T-helper 2 cell treated with Interferon-gamma antibody and Interleukin-4, amounts not matched to agents 100 ng/mL and 5 ng/mL, for 36 hours (primary cell): ENCODE data around the gene KCTD16. TPM values are rescaled to one million over a fixed set of nuclear protein-coding genes. Genes with fewer than 3 reads are reported as not detected.

Experiments used
- intact Hi-C: fragments of 100-400 bp; cut with micrococcal nuclease; formaldehyde crosslinking; loops from one replicate; pipeline ENCODE4 v1.15.1; 2023
- total RNA-seq: library from RNA; stranded (reverse); gene quantifications from 2 replicates; pipeline ENCODE4 v1.2.3, GENCODE V29; 2022

The KCTD16 gene
- total RNA-seq: not detected in 2 replicates

DNA sequence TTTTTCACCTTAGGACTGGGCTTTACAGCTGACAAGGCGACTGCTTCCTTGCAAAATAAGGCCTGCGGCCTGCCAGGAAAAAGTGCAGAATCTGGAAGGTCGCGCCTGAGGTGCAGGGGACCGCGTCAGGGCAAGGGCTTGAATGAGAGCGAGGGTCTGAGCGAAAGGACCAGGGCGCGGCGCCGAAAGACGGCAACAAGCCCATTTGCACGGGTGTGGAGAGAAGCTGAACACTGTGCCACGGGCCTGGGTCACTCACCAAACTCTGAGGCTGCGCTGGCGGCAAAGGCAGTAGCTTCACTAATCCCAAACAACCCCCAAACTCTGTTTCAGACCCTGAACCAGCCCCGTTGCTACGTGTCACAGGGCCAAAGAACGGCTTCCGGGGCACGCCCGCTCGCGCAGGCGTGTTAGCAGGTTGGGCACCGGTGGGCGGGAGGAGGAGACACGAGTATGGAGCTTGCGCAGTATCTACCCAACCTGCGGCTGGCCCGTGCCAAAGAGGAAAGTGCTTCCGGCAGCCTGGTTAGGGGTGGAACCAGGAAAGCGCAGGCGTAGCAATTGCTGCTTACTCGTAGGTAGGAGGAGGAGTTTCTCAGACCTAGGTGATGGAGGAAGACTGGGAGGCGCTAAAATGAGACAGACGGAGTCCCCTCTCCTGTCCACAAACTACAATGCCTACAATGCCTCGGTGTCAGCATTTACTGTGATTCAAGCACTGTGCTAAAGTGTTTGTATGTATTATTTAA is at the start of gene KCTD16, which contains the start of gene YIPF5:
Gene KCTD16 (plus strand): TSS at position 598 of the 749 bp plus-strand sequence.
Gene YIPF5 (minus strand): TSS at position 384 of the 749 bp plus-strand sequence. CDS start 704 bp downstream, outside the sequence.
- intact Hi-C loops: loop anchor here (1.0 to 10.0 kb wide), 8 partner anchors 18 to 1816 kb away; no protein-coding TSS in a partner anchor

GRCh38 chr5:144121577-144121976 is 49.1 kb upstream of the KCTD16 start:
- intact Hi-C loops: no loop called here

GRCh38 chr5:144122081-144122480 is 48.6 kb upstream of the KCTD16 start:
- intact Hi-C loops: no loop called here

DNA sequence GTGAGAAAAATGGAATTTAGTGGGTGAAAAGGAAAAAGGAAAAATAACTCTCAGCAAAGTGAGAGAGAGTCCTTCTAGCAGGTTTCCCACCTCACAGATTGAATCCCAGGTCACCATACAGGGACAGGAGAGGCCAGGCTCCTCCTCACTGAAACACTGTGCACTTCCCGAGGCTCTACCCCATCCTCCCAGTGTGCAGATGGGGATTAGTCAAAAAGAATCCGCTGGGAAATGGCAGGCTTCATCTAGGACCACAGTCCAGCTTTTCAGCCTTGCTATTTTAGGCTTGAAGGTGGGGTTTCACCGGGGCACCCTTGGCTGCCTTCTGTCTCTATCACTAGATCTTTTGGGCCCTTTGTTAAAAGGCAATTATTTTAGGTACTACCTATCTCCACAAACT is 48.0 kb upstream of the KCTD16 start:
- intact Hi-C loops: no loop called here

GRCh38 chr5:144125163-144125726 is 45.4 kb upstream of the KCTD16 start:
- intact Hi-C loops: no loop called here

- intact Hi-C loops: no loop called here
Observed at GRCh38 chr5:144126707-144127106, 44.0 kb upstream of the KCTD16 start.

- intact Hi-C loops: no loop called here
Observed at GRCh38 chr5:144128844-144129243, 41.8 kb upstream of the KCTD16 start.

- intact Hi-C loops: no loop called here
Observed at GRCh38 chr5:144130306-144130705, 40.4 kb upstream of the KCTD16 start.

GRCh38 chr5:144131261-144131660 is 39.4 kb upstream of the KCTD16 start:
- intact Hi-C loops: no loop called here

DNA sequence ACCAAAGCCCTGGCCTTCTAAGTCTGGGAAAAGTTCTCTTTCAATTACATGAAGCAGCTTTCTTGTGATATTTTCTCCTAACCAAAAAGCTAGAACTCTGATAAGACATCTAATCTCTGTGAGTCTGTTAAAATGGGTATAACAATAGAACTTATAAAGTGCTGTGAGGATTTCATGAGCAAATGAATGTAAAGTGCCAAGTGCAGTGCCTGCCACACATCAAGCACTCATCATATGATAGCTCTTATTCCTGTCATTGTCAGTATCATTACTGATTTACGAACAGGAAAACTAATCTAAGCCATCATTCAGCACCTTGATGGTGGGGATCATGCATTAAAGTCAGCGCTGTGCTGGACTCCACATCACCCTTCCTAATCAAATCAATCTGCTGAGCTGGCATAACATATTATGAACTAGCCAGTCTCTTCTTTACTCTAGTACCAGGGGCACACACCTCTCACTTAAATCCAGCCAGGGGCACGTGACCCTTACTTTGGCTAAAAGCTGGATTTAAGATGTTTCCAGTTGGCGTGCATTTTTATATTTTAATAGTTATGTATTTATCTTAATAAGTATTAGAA is 37.5 kb upstream of the KCTD16 start:
- intact Hi-C loops: no loop called here

DNA sequence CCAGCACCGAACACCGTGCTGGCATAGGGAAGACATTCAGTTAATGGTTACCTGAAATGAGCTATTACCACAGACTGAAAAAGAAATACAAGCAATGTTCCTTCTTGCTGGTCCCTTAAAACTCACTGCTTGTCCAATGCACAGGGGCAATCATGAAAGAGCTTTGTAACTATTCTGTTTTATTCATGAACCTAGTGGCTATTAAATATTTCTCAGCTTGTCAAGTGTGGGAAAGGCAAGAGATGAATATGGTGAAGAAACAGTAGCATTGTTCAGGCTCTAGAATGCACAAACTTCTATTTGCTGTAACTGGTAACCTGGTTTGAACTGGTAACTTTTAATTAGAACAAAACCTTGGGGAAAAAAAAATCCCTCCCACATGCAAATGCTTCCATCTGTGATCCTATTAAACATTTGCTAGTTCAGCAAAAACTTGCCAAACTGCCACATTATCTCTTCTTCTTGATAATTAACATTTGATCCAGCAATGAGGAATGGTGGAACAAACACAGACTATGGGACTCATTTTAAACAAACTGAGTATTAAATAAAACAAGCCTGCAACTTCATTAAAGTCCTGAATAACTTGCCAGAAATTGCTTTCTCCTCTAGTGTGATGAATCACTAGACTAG is 36.4 kb upstream of the KCTD16 start:
- intact Hi-C loops: no loop called here

- intact Hi-C loops: no loop called here
Observed at GRCh38 chr5:144135113-144135762, 35.4 kb upstream of the KCTD16 start.

- intact Hi-C loops: no loop called here
Observed at GRCh38 chr5:144139586-144139985, 31.1 kb upstream of the KCTD16 start.

DNA sequence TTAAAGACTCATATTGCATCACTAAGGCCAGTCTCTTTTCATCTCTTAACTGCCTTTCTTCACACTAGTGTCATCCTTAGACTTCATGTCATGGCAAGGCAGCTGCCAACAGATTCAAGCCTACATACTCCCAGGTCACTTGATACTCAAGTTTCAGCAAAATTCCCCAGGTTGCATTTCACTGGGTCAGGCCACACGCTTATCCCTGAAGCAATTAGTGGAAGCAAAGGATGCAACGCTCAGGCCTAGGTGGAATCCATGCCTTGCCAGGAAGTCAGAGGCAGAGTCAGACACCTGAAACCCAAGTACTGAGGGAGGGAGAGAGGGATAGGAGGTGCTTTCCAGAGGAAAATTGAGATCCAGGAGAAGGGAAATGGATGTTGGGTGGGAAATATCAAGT is 29.1 kb upstream of the KCTD16 start:
- intact Hi-C loops: no loop called here

DNA sequence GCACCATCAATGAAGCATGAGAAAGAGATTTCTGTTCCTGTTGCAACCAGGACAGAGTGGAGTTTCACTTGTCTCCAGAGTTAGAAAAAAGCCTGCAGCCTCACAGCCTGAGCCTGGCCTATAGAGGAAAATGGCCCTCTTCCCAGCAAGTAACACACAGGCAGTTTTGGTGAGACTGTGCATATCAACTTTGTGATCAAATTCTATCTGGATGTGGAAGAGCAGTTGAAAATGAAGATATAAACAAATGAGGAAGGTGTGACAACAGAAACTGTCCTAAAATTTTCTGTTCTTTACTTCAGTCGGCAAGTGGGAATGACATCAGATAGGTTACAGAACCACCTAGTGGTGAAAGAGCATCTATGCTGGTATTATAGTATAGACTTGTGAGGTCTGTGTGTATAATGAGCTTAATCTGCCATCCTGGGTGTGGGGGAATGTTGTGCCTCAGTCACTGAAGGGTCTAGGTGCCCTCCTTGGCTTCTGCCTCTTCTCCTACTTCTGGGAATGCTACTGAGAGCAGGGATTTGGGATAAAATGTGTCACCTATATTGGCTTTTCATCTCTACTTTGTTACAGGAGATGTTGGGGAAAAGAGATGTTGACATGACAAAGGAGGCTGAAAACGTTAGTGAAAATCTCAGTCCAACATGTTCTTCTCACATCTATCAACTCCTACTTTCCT is 28.4 kb upstream of the KCTD16 start:
- intact Hi-C loops: no loop called here

DNA sequence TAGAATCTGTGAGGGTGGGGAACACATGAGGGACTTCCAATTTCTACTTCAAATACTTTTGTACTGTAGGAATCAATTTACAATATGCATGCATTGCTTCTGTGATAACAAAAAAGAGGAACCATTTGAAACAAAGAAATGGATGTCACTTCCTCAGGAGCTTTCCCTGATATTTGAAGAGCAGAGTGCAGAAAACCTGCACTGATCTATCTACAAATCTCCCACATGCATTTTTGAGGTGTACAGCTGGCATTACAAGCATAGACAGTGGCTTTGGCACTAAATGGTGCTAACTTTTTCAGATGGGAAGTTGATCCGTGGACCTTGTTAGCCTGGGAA is 27.9 kb upstream of the KCTD16 start:
- intact Hi-C loops: no loop called here

DNA sequence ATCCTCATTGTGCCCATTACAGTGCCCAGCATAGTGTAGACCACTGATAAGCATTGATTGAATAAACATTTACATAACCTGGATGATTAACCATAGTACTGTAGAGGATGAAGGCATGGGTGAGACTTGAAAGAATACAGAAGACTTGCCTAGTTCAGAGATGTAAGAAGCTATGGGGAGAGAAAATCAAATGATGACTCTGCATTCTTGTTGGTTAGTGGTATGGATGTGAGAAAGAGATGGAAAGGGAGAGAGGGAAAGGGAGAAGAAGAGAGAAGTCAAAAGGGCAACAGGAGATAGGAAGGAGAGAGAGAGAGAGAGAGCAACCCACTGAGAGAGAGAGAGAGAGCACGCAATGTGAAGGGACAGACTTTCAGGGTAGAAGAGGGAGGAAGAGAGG is 27.0 kb upstream of the KCTD16 start:
- intact Hi-C loops: no loop called here

DNA sequence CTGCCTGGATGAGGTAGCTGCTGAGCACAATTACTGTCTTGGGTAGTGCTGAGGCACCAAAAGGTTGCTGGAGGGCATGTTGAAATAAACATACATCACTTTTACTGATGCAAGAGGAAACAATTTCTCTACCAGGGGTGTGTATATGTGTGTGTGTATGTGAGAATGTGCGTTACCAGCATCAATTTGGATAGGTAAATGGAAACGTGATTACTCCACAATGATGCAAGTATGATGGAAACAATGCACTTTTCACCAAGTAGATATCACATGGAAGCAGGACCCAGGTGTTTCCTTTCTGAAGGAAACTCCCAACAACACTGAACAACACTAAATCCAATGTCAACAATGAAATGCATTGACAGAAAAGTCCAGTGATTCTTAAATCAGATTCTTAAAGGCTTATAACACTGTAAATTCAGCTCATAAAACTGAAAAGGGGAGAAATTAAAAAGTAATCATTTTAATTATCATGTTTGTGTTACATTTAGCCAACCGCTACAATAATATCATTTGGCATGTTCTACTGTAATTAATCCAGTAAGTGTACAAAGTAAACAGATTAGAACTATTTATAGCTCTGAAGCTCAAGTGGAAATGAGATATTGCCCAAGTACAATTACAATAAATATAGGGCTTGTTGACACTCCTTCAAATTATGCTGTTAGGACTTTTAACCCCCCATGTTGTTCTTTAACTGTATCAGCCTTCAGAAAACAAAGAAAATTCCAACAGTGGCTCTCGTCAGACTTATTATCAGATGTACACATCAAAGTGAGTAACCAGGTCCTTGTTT is 25.5 kb upstream of the KCTD16 start:
- intact Hi-C loops: no loop called here

DNA sequence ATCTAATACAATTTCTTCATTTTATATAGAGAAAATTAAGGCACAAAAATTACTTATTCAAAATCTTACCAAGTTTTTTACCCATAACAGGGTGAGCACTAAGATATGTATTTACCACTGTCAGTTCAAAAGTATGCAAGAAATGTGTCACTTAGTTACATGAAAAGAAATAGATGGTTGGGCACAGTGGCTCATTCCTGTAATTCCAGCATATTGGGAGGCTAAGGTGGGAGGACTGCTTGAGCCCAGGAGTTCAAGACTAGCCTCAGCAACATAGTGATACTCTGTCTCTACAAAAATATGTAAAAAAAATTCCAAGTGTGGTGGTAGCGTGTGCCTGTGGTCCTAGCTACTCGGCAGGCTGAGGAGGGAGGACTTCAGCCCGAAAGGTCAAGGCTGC is 19.6 kb upstream of the KCTD16 start:
- intact Hi-C loops: no loop called here

DNA sequence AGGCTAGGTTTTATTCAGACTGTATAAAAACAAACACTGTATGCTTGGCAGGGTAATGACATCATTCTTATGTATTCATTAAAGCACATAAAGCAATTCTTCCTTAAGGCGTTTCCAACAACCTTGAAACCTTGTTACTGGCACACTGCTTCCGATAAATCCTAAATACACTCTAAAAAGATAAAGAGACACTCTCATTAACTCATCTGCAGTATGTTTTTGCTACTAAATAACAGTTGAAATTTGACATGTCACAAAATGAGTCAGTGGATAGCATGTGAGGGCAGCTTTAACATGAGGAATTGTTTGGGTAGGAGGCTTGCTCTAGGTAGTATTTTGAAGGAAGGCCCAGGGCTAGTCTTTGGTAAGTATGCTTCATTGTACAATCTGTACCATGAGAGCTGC is 13.9 kb upstream of the KCTD16 start:
- intact Hi-C loops: no loop called here
